ENCODE measurements around the gene LYZL1.
A peak's percentile ranks its signal among the peaks of the same experiment; 100 is the strongest.

LYZL1 gene

DNA sequence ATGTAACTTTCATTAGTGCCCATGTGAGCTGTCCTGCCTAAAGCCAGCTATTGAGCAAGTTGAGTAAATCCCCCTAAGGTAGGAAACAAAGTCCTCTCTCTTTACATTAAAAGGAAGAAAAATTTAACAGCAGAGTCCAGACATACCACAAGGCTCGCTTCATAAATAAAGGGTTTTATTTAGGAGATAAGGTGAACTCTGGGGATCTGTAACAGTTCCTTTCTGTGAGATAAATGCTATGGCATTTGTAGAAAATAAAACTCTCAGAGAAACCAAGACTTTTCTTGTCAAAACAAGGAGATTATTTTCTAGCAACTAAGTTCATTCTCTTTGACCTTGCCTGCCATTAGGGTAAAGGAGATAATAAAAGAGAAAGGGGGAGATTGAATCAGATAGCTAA is 32.3 kb upstream of the LYZL1 start:
- no peak for TF ChIP-seq CTCF (IDR thresholded peaks at IDR 0.05; ENCODE audit: insufficient read depth, low read length, missing control alignments)
- H3K4me3 ChIP-seq (ENCODE audit: low read depth, low read length) = no peak overlapping the region
- POLR2A ChIA-PET = no interaction called here

GRCh38 chr10:29257106-29257783 is 31.6 kb upstream of the LYZL1 start:
- ChIA-PET POLR2A (interaction anchor here (0.8 kb wide), 1 partner anchor 593 kb away, joined by 3 read pairs; no protein-coding TSS in a partner anchor), CTCF (interaction anchor here (0.9 to 3.1 kb wide), 4 partner anchors 17 to 595 kb away, joined by 3 to 11 read pairs (median 3); no protein-coding TSS in a partner anchor)
- no peak for TF ChIP-seq CTCF (IDR thresholded peaks at IDR 0.05; ENCODE audit: insufficient read depth, low read length, missing control alignments)
- H3K4me3 ChIP-seq (ENCODE audit: low read depth, low read length) = no peak overlapping the region; the same call in 1 of the 2 replicates
- peak; percentile 82 for DNase-seq (ENCODE audit: low read depth, low spot score)

More for the DNA sequence above, 32.3 kb upstream of the LYZL1 start:
- CTCF ChIA-PET = interaction anchor here (1.1 to 3.1 kb wide), 6 partner anchors 9 to 593 kb away, joined by 3 to 11 read pairs (median 4); no protein-coding TSS in a partner anchor
- DNase-seq (ENCODE audit: low read depth, low spot score) = no peak

GRCh38 chr10:29257784-29258135 is 31.1 kb upstream of the LYZL1 start:
- POLR2A ChIA-PET = interaction anchor here (0.8 kb wide), 1 partner anchor 593 kb away, joined by 3 read pairs; no protein-coding TSS in a partner anchor
- H3K4me3 ChIP-seq (ENCODE audit: low read depth, low read length) = no peak overlapping the region
- no peak for TF ChIP-seq CTCF (IDR thresholded peaks at IDR 0.05; ENCODE audit: insufficient read depth, low read length, missing control alignments)
- DNase-seq (ENCODE audit: low read depth, low spot score) = no peak
- CTCF ChIA-PET = interaction anchor here (0.7 to 3.1 kb wide), 4 partner anchors 16 to 595 kb away, joined by 3 to 11 read pairs (median 3); no protein-coding TSS in a partner anchor

GRCh38 chr10:29259498-29259897 is 29.4 kb upstream of the LYZL1 start:
- CTCF ChIA-PET = no interaction called here
- POLR2A ChIA-PET = no interaction called here

GRCh38 chr10:29263506-29263905 is 25.4 kb upstream of the LYZL1 start:
- TF ChIP-seq CTCF (IDR thresholded peaks at IDR 0.05; ENCODE audit: insufficient read depth, low read length, missing control alignments) = no peak
- no peak for DNase-seq (ENCODE audit: low read depth, low spot score)
- ChIA-PET CTCF (no interaction called here), POLR2A (no interaction called here)
- H3K4me3 ChIP-seq (ENCODE audit: low read depth, low read length) = no peak overlapping the region

More at GRCh38 chr10:29259498-29259897, 29.4 kb upstream of the LYZL1 start:
- no peak for DNase-seq (ENCODE audit: low read depth, low spot score)
- TF ChIP-seq CTCF (IDR thresholded peaks at IDR 0.05; ENCODE audit: insufficient read depth, low read length, missing control alignments) = no peak
- H3K4me3 ChIP-seq (ENCODE audit: low read depth, low read length) = no peak overlapping the region

GRCh38 chr10:29265210-29265768 is 23.6 kb upstream of the LYZL1 start:
- CTCF ChIA-PET = interaction anchor here (1.0 to 1.7 kb wide), 3 partner anchors 9 to 602 kb away, joined by 3 to 4 read pairs (median 4); no protein-coding TSS in a partner anchor
- H3K4me3 ChIP-seq (ENCODE audit: low read depth, low read length) = no peak overlapping the region
- POLR2A ChIA-PET = no interaction called here

More at GRCh38 chr10:29265210-29265768, 23.6 kb upstream of the LYZL1 start:
- TF ChIP-seq CTCF (IDR thresholded peaks at IDR 0.05; ENCODE audit: insufficient read depth, low read length, missing control alignments) = no peak
- no peak for DNase-seq (ENCODE audit: low read depth, low spot score)

Measured in AG04449 (cell line).